ENCODE results near the gene PPAN. TPM values are rescaled to one million over a fixed set of nuclear protein-coding genes. Genes with fewer than 3 reads are reported as not detected.

The PPAN gene
- total RNA-seq, 1 experiment from 2014 or later = 101 TPM

DNA sequence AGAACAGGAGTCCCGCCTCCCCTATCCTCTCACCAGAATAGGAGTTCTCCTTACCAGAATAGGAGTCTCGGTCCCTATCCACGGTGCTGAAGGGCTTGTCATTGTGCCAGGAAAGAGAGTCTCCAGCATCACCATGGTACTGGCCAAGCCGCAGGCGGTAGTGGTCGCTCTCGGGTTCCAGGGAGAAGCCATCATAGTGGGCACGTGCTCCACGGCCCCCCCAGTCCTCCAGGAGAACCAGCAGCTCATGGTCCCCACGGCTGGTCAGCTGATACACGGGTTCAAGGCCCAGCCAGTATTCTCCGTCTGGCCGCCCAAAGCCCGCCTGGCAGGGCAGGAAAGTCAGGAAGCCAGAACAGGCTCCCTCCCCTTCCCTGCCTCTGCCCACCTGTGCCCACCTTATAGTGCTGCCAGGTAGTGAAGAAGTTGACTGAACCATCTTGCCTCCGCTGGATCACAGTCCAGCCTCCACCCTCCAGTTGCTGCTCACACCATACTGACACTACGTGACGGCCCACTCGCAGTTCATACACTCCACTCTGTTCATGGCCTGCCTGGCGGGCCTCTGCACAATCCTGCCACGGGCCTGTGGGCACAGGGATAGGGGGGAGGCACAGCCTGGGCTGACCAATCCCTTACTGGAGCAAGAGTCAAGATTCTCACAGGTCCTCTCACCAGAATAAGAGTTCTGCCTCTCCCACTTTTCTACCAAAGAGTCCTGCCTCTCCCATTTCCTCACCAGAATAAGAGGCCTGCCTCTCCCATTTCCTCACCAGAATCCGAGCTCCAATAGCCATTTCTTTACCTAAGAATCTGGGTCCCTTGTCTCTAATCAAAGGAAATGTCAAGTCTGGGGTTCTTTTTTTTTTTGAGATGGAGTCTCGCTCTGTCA lies 12.6 kb upstream of the PPAN start:
- Histone ChIP-seq H3K27ac (ENCODE audit: low read depth, low read length) (no peak overlapping the region), H3K4me3 (replicated peaks in 1 of 2; ENCODE audit: low read depth in 1 of 2, low read length in 2 of 2) (no peak overlapping the region), H3K4me2 (ENCODE audit: low read length) (no peak overlapping the region), H3K9ac (ENCODE audit: low read length) (no peak overlapping the region), H4K20me1 (ENCODE audit: insufficient read depth) (no peaks in the 10 kb centered on the region), H3K79me2 (ENCODE audit: insufficient read depth, low read length) (no peaks in the 10 kb centered on the region), H3K36me3 (ENCODE audit: control insufficient read depth in 1 of 2, insufficient read depth in 2 of 2, low read length in 2 of 2) (no peaks in the 10 kb centered on the region), H3K4me1 (ENCODE audit: control insufficient read depth in 1 of 2, insufficient read depth in 2 of 2, low read length in 2 of 2) (peaks cover 11 to 14% of the 10 kb centered on the region in 2 experiments), H3K9me2 (ENCODE audit: insufficient read depth) (no peaks in the 10 kb centered on the region), H3K27me3 (ENCODE audit: insufficient read depth, low read length) (no peaks in the 10 kb centered on the region), H2AFZ (ENCODE audit: low read depth, low read length, poor library complexity, severe bottlenecking) (no peak overlapping the region), H3K9me3 (ENCODE audit: control insufficient read depth in 1 of 2, insufficient read depth in 1 of 2, low read depth in 1 of 2, low read length in 2 of 2) (no peaks in the 10 kb centered on the region)
- CTCF ChIA-PET = no interaction called here
- POLR2A ChIA-PET = no interaction called here
- RAD21 ChIA-PET (ENCODE audit: low non-redundant PET in 1 of 2, low total read pairs in 2 of 2, uncharacterized antibody in 2 of 2, unreplicated experiment in 2 of 2) = no interaction called here
- ATAC-seq (no peak), DNase-seq (ENCODE audit: low read depth, low spot score) (no peak)
- intact Hi-C loops (cut with micrococcal nuclease) = no loop called here
- TF ChIP-seq REST (IDR thresholded peaks at IDR 0.05; ENCODE audit: low read depth) = peak; percentile 70; the same call in 1 of the 2 replicates
- no peak for TF ChIP-seq FOSL1 (IDR thresholded peaks at IDR 0.05; ENCODE audit: low read depth)
- no TSS peak for BruUV-seq (replicated peaks)

DNA sequence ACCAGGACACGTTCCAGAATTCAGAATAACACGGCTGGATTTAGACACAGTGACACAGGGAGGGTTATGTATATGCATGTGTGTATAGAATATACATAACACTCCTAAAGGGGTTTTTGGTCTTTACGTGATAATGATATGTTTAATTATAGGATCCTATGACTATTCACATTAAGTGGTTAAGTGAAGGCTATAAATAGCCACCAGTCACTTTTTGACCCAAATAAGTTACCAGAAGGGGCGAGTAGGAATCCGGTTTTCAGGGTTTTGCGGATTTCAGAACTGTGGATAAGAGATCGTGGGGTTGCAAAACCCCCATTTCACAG lies 10.6 kb upstream of the PPAN start:
- no peaks in the 10 kb centered on the region for H3K36me3 ChIP-seq (ENCODE audit: control insufficient read depth in 1 of 2, insufficient read depth in 2 of 2, low read length in 2 of 2)
- no peak overlapping the region for H3K9ac ChIP-seq (ENCODE audit: low read length)
- CTCF ChIA-PET = interaction anchor here (0.6 to 1.9 kb wide), 8 partner anchors 10 to 165 kb away, joined by 3 to 9 read pairs (median 4); partner anchors contain the start of gene PPAN
- no peak for DNase-seq (ENCODE audit: low read depth, low spot score)
- H3K27ac ChIP-seq (ENCODE audit: low read depth, low read length) = no peak overlapping the region
- RAD21 ChIA-PET (ENCODE audit: low non-redundant PET in 1 of 2, low total read pairs in 2 of 2, uncharacterized antibody in 2 of 2, unreplicated experiment in 2 of 2) = no interaction called here
- H3K4me3 ChIP-seq (replicated peaks in 1 of 2; ENCODE audit: low read depth in 1 of 2, low read length in 2 of 2) = no peak overlapping the region
- BruUV-seq (replicated peaks) = no TSS peak
- POLR2A ChIA-PET = interaction anchor here (0.8 to 1.2 kb wide), 3 partner anchors 9 to 155 kb away, joined by 3 to 14 read pairs (median 5); partner anchors contain the start of gene PPAN
- ATAC-seq = no peak
- peak overlapping the region; percentile 59 for H3K4me2 ChIP-seq (ENCODE audit: low read length)
- H3K27me3 ChIP-seq (ENCODE audit: insufficient read depth, low read length) = no peaks in the 10 kb centered on the region
- H4K20me1 ChIP-seq (ENCODE audit: insufficient read depth) = no peaks in the 10 kb centered on the region
- no peaks in the 10 kb centered on the region for H3K9me3 ChIP-seq (ENCODE audit: control insufficient read depth in 1 of 2, insufficient read depth in 1 of 2, low read depth in 1 of 2, low read length in 2 of 2)
- no peaks in the 10 kb centered on the region for H3K79me2 ChIP-seq (ENCODE audit: insufficient read depth, low read length)
- peaks cover 11 to 16% of the 10 kb centered on the region in 2 experiments for H3K4me1 ChIP-seq (ENCODE audit: control insufficient read depth in 1 of 2, insufficient read depth in 2 of 2, low read length in 2 of 2)
- no peak overlapping the region for H2AFZ ChIP-seq (ENCODE audit: low read depth, low read length, poor library complexity, severe bottlenecking)
- no peaks in the 10 kb centered on the region for H3K9me2 ChIP-seq (ENCODE audit: insufficient read depth)
- intact Hi-C loops (cut with micrococcal nuclease) = loop anchor here (5.0 kb wide), 1 partner anchor 163 kb away; no protein-coding TSS in a partner anchor
- TF ChIP-seq ZNF274 (IDR thresholded peaks at IDR 0.05; ENCODE audit: low read depth, low read length) (no peak), CBX3 (IDR thresholded peaks at IDR 0.05; ENCODE audit: low read depth) (0 out of 2 replicates have a peak, but pooled peaks have one; percentile 3), SIN3A (IDR thresholded peaks at IDR 0.05; ENCODE audit: low read depth) (0 out of 2 replicates have a peak, but pooled peaks have one; percentile 37), ELF1 (IDR thresholded peaks at IDR 0.05; ENCODE audit: borderline replicate concordance, low read depth) (no peak), REST (IDR thresholded peaks at IDR 0.05; ENCODE audit: low read depth) (no peak), RAD21 (IDR thresholded peaks at IDR 0.05; ENCODE audit: low read depth) (no peak), YY1 (IDR thresholded peaks at IDR 0.05; ENCODE audit: extremely low read depth, insufficient replicate concordance, low read depth, low read length) (no peak), ATF3 (IDR thresholded peaks at IDR 0.05) (no peak)
